ENCODE results near the gene SMO. TPM values are rescaled to one million over a fixed set of nuclear protein-coding genes. Genes with fewer than 3 reads are reported as not detected.

Gene SMO
- total and polyA plus RNA-seq, 4 donors: 2.9 to 16.3 (median 10.7) TPM

DNA sequence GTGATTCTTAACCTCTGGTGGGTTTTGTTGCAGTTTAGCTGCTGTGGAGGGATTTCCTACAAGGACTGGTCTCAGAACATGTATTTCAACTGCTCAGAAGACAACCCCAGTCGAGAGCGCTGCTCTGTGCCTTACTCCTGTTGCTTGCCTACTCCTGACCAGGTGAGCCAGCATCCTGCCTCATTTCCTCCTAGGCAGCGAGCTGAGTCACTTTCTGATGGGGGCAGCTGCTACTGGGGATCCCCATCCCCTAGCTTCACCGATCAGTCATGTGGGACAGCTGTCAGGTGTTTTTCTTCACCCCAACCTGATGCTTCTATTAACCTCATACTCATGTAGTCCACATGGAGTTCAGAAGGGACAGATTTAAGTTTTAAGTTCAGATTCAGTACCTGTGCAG lies 21.7 kb upstream of the SMO start (continued):
- TF ChIP-seq REST (IDR thresholded peaks at IDR 0.05): no peak

- DNase-seq (ENCODE audit: low spot score): no peak
- H3K4me3 ChIP-seq (ENCODE audit: low read depth in 1 of 3, low read length in 3 of 3): no peak overlapping the region
- H3K9ac ChIP-seq (ENCODE audit: low read depth in 1 of 2, low read length in 2 of 2): no peak overlapping the region
- peaks cover 0 to 6% (median 2%) of the 10 kb centered on the region in 4 donors for H3K4me1 ChIP-seq (ENCODE audit: control insufficient read depth in 4 of 4, insufficient read depth in 4 of 4, low read length in 3 of 4)
- H3K36me3 ChIP-seq (ENCODE audit: control insufficient read depth in 4 of 4, insufficient read depth in 3 of 4, low read depth in 1 of 4, low read length in 3 of 4): peaks cover 0 to 4% (median 0%) of the 10 kb centered on the region in 4 donors
- no peaks in the 10 kb centered on the region for H3K27me3 ChIP-seq (ENCODE audit: control insufficient read depth in 4 of 4, insufficient read depth in 4 of 4, low read length in 3 of 4)
- no peaks in the 10 kb centered on the region for H3K9me3 ChIP-seq (ENCODE audit: control insufficient read depth in 4 of 4, low read length in 3 of 4)
- TF ChIP-seq YY1 (IDR thresholded peaks at IDR 0.05) (no peak), GABPA (IDR thresholded peaks at IDR 0.05 in 1 of 2, conservative IDR thresholded peaks at IDR 0.05 in 1 of 2) (no peak), NR2F2 (IDR thresholded peaks at IDR 0.05) (no peak), JUND (IDR thresholded peaks at IDR 0.05) (no peak), MAX (IDR thresholded peaks at IDR 0.05) (no peak), HNF4A (conservative IDR thresholded peaks at IDR 0.05) (no peak), REST (IDR thresholded peaks at IDR 0.05) (no peak), RAD21 (IDR thresholded peaks at IDR 0.05) (no peak), SP1 (IDR thresholded peaks at IDR 0.05) (no peak), FOXA1 (IDR thresholded peaks at IDR 0.05) (no peak), HNF4G (IDR thresholded peaks at IDR 0.05) (no peak), EGR1 (IDR thresholded peaks at IDR 0.05; ENCODE audit: low read depth in 2 of 2) (no peak), ZBTB33 (IDR thresholded peaks at IDR 0.05) (no peak), FOXA2 (IDR thresholded peaks at IDR 0.05) (no peak), CTCF (IDR thresholded peaks at IDR 0.05; ENCODE audit: low read depth, low read length, missing input control) (no peak)
- TF ChIP-seq, protein P1, sequence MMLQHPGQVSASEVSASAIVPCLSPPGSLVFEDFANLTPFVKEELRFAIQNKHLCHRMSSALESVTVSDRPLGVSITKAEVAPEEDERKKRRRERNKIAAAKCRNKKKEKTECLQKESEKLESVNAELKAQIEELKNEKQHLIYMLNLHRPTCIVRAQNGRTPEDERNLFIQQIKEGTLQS (IDR thresholded peaks at IDR 0.05): no peak
- 83% methylated on average over 4 of the region's 4 CpGs for WGBS
- no peak overlapping the region for H3K27ac ChIP-seq (ENCODE audit: low read depth in 1 of 2, low read length in 2 of 2)
These were observed 20.6 kb upstream of the SMO start for GRCh38 chr7:129167817-129168216.

Measured in liver (tissue), 9 donors.